Erythroblast (primary cell): ENCODE measurements around the gene USB1.

Experiments used
- GATA1 ChIP-seq: IDR thresholded peaks from 2 replicates; pipeline ENCODE4 v1.6.1; 2011; ENCODE audit warnings: low read depth, mild to moderate bottlenecking, control low read depth, low read length, moderate library complexity
- POLR2A ChIP-seq: IDR thresholded peaks from 2 replicates; pipeline ENCODE4 v1.6.1; 2011; ENCODE audit warnings: mild to moderate bottlenecking, low read length

- TF ChIP-seq POLR2A, result no peak
- TF ChIP-seq GATA1, result no peak
Observed at GRCh38 chr16:58002936-58003335, 1.7 kb downstream of the USB1 start.
